HL-60/S4 treated with phorbol 12-myristate 13-acetate at 8.2 ng/mL for 4 days and 3 days (cell line): ENCODE results near the gene UCN3.
"Not testable (repeated sequence)": the region's sequence is repeated elsewhere in the genome, so short reads cannot be mapped to it uniquely, and the experiment has no call there.

Experiments used
- in situ Hi-C: fragments of 300-500 bp; cut with MboI; formaldehyde crosslinking; loops from 2 replicates; pipeline ENCODE4 v1.15.0; 2022; ENCODE audit warnings: low sequenced_read_pairs

UCN3 gene

DNA sequence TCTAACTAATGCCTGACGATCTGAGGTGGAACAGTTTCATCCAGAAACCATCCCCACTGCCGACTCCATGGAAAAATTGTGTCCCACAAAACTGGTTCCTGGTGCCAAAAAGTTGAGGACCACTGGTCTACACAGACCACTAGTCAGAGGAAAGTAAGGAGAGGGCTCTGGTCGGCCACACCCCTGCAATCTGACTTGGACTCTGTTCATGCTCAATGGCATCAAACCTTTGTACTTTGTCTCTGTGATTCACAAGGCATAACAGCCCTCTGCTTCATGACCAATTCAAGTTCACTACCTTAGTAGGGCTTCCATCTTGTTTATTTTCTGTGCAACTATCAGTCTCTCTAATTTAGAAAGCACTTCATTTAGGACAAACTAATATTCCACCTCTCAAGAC lies 38.0 kb downstream of the UCN3 start:
- in situ Hi-C loops: no loop called here

GRCh38 chr10:5404208-5405041 lies 39.7 kb downstream of the UCN3 start, which contains the start of gene TUBAL3:
TUBAL3 (minus strand) TSS chr10:5404828; CDS start chr10:5404792, 36 bp downstream.
- in situ Hi-C loops: no loop called here

DNA sequence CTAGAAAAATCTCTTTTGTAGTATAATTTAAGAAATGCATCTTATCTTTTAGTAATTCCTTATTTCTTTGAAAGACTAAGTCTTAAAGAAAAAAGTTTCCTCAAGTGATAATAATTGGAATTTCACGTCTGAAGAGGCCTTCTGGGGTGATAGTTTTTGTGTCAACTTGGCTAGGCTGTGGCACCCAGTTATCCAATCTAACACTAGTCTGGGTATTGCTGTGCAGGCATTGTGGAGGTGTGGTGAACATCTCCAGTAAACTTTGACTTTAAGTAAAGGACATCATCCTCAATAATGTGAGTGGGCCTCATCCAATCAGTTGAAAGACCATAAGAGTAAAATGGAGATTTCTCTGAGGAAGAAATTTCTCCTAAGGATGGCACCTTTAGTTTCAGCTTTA lies 42.2 kb downstream of the UCN3 start:
- in situ Hi-C loops: no loop called here

DNA sequence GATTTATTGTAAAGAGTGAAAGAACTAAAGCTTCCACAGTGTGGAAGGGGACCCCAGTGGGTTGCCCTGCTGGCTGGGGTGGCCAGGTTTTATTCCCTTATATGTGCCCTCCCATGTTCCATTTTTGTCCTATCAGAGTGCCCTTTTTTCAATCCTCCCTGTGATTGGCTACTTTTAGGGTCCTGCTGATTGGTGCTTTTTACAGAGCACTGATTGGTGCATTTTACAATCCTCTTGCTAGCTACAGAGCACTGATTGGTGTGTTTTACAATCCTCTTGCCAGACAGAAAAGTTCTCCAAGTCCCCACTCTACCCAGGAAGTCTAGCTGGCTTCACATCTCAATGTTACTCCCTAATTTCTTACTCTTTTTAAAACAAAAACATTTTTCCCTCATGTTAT lies 46.0 kb downstream of the UCN3 start:
- in situ Hi-C loops: not testable (repeated sequence)

- in situ Hi-C loops: no loop called here
Observed at GRCh38 chr10:5411941-5412276, 47.1 kb downstream of the UCN3 start.

DNA sequence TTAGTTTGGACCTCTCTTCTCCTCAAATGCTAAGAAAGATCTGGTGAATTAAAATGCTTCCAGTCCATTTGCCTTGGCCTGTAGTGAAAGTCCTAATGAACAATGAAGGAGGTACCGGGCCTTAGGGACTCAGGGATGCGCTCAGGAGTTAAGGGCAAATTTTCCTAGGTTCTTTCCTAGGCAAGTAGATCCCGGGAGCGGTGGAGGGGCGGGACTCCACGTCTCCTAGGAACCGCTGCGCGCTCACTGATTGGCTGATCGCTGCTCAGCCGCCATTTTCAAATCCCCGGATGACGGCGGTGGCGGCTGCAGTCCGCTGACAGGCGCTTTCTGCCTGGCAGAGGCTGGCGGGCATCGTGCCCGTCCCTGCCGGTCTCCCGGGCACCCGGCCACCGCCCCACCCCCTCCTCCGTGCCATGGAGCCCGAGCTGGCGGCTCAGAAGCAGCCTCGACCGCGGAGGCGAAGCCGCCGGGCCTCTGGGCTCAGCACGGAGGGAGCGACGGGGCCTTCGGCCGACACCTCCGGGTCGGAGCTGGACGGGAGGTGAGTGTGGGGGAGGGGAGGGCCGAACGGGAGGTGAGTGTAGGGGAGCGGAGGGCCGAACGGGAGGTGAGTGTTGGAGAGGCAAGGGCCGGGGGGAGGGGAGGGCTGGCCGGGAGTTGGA lies 47.6 kb downstream of the UCN3 start, which contains the start of gene NET1:
Gene NET1 (plus strand): TSS at position 281 of the 665 bp plus-strand sequence. CDS start 136 bp downstream, at position 417.
- in situ Hi-C loops: no loop called here

DNA sequence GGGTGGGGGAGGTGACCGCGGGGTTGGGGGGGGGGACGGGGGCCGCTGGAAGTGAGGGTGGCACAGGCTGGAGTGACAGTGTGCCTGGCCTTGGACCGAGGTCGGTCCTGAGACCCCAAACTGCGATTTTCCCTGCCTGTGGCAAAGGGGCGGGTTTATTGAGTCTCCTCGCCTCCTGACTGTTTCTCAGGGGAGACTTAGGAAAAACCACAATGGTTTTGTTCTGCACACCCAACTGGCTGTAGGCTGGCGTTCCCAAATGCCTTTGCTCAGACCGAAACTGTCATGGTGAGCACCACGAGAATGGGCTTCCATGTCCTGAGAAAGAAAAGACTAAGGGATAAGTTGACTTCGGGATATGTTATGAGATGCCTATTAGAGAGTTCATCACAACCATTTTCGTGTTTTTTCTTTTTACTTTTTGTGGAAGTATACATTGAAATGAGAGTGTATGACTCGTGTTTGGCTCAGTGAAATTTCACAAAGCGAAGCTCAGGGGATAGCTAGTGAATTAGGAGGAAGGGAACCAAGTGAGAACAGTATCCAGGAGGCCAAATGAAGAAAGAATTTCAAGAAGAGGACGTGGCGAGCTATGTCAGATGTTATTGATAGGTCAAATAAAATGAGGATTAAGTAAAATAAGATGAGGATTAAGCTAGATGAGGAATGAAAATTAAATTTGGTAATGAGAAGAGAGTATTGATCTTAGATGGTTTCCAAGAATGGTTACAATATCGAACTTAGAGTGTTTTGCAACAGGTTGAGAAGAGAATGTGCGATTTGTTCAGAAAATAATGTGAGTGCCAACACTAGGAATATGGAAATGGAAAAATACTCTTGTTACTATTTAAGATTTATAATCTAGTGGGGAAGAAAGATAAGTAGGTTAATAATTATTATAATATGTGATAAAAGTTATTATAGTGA lies 48.5 kb downstream of the UCN3 start:
- in situ Hi-C loops: no loop called here

GRCh38 chr10:5416981-5417380 lies 52.2 kb downstream of the UCN3 start:
- in situ Hi-C loops: no loop called here

DNA sequence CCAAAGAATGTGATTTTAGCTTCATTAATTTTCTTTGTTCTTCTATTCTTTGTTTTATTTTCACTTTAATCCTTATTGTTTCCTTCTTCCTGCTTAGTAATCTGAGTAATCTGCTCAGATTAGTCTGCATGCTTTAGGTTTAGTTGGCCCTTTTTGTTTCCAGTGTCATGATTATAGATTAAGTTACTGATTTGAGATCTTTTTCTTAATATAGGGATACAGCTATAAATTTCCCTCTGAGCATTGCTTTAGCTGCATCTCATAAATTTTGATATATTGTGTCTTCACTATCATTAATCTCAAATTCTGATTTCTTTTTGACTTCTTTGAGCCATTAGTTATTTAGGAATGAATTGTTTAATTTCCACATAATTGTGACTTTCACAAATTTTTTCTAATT lies 53.8 kb downstream of the UCN3 start:
- in situ Hi-C loops: no loop called here

GRCh38 chr10:5419466-5420094 lies 54.8 kb downstream of the UCN3 start:
- in situ Hi-C loops: no loop called here

DNA sequence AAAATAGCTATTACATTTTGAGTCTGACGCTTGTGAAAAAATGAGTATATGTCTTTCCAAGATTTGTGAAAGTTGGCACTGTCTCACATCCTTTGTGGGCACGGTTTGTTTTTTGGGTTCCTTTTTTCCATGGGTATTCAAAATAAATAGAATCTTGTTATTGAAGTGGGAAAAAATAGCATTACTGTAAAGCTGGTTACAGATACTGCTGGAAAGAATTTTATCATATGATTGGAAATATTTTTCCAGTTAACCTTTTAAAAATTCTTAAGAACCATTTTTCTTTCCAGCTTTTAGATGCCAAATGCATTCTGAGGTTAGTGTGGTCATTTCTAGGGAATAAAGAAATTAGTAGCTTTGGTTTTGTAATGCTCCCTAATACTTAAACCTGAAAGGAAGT lies 59.0 kb downstream of the UCN3 start:
- in situ Hi-C loops: no loop called here
